ENCODE measurements around the gene LRRN3. TPM values are rescaled to one million over a fixed set of nuclear protein-coding genes. Genes with fewer than 3 reads are reported as not detected.

Gene LRRN3
- total RNA-seq, 1 experiment from 2014 or later = not detected

DNA sequence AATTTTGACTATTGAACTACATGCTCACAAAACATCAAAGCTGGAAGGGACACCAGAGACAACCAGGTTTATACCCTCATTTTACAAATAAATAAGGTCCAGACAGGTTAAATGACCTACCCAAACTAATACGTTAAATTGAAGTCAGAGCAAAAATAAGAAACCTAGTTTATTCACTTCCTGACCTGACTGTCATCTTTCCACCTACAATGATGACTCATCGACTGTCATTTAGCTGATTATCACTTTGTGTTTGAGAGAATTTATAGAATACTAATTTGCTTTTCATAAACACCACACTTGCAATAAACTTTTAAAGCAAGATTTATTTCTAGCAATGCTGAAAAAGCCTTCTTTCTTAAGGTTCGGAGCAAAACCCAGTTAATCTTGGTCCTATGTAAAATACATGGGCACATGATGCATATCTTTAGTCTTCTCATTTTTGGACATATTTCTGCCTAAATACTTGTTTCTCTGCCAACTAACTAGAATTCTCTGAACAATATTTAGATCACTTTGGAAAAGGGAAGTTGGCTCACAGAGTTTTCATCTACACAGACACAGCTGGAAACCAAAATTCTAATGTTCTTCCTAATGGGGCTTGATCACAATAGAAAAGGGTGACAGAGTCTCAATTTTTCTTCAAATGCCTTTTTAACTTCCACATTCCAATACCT, 16.7 kb upstream of the LRRN3 start:
- no peak for DNase-seq
- Histone ChIP-seq H3K4me1 (replicated peaks; ENCODE audit: insufficient read depth) (no peaks in the 10 kb centered on the region), H3K4me3 (no peak overlapping the region), H3K27ac (no peak overlapping the region), H3K9me2 (ENCODE audit: insufficient read depth) (no peaks in the 10 kb centered on the region), H3K4me2 (no peak overlapping the region), H3K9me3 (ENCODE audit: insufficient read depth, low read depth) (no peaks in the 10 kb centered on the region), H2AFZ (no peak overlapping the region), H3K36me3 (ENCODE audit: low read depth) (no peaks in the 10 kb centered on the region), H4K20me1 (ENCODE audit: insufficient read depth) (no peaks in the 10 kb centered on the region), H3K79me2 (ENCODE audit: low read depth) (no peaks in the 10 kb centered on the region), H3K27me3 (ENCODE audit: insufficient read depth, low read depth) (no peaks in the 10 kb centered on the region), H3F3A (ENCODE audit: insufficient read depth, low read depth) (no peaks in the 10 kb centered on the region; the same call in 1 of the 2 replicates)
- ChIA-PET POLR2A (ENCODE audit: unreplicated experiment) (no interaction called here), CTCF (no interaction called here)
- intact Hi-C loops (cut with micrococcal nuclease; ENCODE audit: unreplicated experiment) = no loop called here
- BruUV-seq (replicated peaks) = no TSS peak
- no peak for TF ChIP-seq EZH2 (IDR thresholded peaks at IDR 0.05; ENCODE audit: low read depth)
- TF ChIP-seq, protein P1, sequence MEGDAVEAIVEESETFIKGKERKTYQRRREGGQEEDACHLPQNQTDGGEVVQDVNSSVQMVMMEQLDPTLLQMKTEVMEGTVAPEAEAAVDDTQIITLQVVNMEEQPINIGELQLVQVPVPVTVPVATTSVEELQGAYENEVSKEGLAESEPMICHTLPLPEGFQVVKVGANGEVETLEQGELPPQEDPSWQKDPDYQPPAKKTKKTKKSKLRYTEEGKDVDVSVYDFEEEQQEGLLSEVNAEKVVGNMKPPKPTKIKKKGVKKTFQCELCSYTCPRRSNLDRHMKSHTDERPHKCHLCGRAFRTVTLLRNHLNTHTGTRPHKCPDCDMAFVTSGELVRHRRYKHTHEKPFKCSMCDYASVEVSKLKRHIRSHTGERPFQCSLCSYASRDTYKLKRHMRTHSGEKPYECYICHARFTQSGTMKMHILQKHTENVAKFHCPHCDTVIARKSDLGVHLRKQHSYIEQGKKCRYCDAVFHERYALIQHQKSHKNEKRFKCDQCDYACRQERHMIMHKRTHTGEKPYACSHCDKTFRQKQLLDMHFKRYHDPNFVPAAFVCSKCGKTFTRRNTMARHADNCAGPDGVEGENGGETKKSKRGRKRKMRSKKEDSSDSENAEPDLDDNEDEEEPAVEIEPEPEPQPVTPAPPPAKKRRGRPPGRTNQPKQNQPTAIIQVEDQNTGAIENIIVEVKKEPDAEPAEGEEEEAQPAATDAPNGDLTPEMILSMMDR (conservative IDR thresholded peaks at IDR 0.05) = no peak

DNA sequence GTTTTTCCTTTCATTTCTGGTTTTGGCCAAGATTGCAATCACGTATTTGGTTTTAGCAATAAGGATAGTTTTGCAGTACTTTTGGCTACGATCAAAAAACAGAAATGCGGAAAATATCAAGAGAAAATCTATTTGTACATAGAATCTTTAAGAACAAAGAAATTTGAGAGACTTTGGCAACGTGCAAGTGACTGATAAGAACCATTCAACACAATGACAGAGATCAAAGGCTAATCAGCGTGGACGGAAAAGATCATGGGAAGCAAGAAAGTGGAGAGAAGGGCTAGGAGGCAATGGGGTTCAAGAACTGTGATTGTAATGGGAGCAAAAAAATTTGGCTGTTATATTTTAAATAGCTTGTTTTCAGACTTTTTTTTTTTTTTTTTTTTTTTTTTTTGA, 16.2 kb upstream of the LRRN3 start:
- no TSS peak for BruUV-seq (replicated peaks)
- TF ChIP-seq EZH2 (IDR thresholded peaks at IDR 0.05; ENCODE audit: low read depth) = no peak
- TF ChIP-seq, protein P1 (conservative IDR thresholded peaks at IDR 0.05) = no peak
- H3K4me2 ChIP-seq = no peak overlapping the region
- no peak overlapping the region for H3K27ac ChIP-seq
- intact Hi-C loops (cut with micrococcal nuclease; ENCODE audit: unreplicated experiment) = no loop called here
- no peak overlapping the region for H2AFZ ChIP-seq
- H3K4me1 ChIP-seq (replicated peaks; ENCODE audit: insufficient read depth) = no peaks in the 10 kb centered on the region
- H3K9me3 ChIP-seq (ENCODE audit: insufficient read depth, low read depth) = no peaks in the 10 kb centered on the region
- no peaks in the 10 kb centered on the region for H4K20me1 ChIP-seq (ENCODE audit: insufficient read depth)
- no peaks in the 10 kb centered on the region for H3K9me2 ChIP-seq (ENCODE audit: insufficient read depth)
- H3K79me2 ChIP-seq (ENCODE audit: low read depth) = no peaks in the 10 kb centered on the region
- no peak overlapping the region for H3K4me3 ChIP-seq
- no peaks in the 10 kb centered on the region; the same call in 1 of the 2 replicates for H3F3A ChIP-seq (ENCODE audit: insufficient read depth, low read depth)
- no peaks in the 10 kb centered on the region for H3K36me3 ChIP-seq (ENCODE audit: low read depth)
- H3K27me3 ChIP-seq (ENCODE audit: insufficient read depth, low read depth) = no peaks in the 10 kb centered on the region
- DNase-seq = no peak
- ChIA-PET CTCF (no interaction called here), POLR2A (ENCODE audit: unreplicated experiment) (interaction anchor here (0.6 kb wide), 1 partner anchor 732 kb away, joined by 4 read pairs; no protein-coding TSS in a partner anchor)

DNA sequence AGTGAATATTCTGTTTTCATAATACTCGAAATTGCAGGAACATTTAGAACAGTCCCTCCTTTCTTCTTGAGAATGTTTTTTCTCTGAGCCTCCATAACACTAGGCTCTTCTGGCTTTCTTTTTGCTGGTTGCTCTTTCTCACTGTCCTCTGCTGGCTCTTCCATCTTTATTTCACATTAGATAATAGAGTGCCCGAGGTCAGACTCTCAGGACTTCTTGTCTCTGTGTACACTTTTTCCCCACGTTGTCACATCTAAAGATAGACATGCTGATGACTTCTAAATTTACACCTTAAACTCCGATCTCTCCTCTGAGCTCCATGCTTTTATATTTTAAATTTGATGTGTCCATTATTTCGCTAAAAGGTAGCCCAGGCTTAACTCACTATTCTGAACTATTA, 15.4 kb upstream of the LRRN3 start:
- H2AFZ ChIP-seq = no peak overlapping the region
- no peaks in the 10 kb centered on the region; the same call in 1 of the 2 replicates for H3F3A ChIP-seq (ENCODE audit: insufficient read depth, low read depth)
- no peaks in the 10 kb centered on the region for H3K4me1 ChIP-seq (replicated peaks; ENCODE audit: insufficient read depth)
- ChIA-PET CTCF (no interaction called here), POLR2A (ENCODE audit: unreplicated experiment) (interaction anchor here (0.6 kb wide), 1 partner anchor 732 kb away, joined by 4 read pairs; no protein-coding TSS in a partner anchor)
- intact Hi-C loops (cut with micrococcal nuclease; ENCODE audit: unreplicated experiment) = no loop called here
- H3K27ac ChIP-seq = no peak overlapping the region
- no TSS peak for BruUV-seq (replicated peaks)
- DNase-seq = no peak
- H4K20me1 ChIP-seq (ENCODE audit: insufficient read depth) = no peaks in the 10 kb centered on the region
- no peak overlapping the region for H3K4me3 ChIP-seq
- H3K4me2 ChIP-seq = no peak overlapping the region
- H3K9me2 ChIP-seq (ENCODE audit: insufficient read depth) = no peaks in the 10 kb centered on the region
- H3K79me2 ChIP-seq (ENCODE audit: low read depth) = no peaks in the 10 kb centered on the region
- TF ChIP-seq EZH2 (IDR thresholded peaks at IDR 0.05; ENCODE audit: low read depth) = no peak
- TF ChIP-seq, protein P1 (conservative IDR thresholded peaks at IDR 0.05) = no peak
- no peaks in the 10 kb centered on the region for H3K27me3 ChIP-seq (ENCODE audit: insufficient read depth, low read depth)
- H3K9me3 ChIP-seq (ENCODE audit: insufficient read depth, low read depth) = no peaks in the 10 kb centered on the region
- H3K36me3 ChIP-seq (ENCODE audit: low read depth) = no peaks in the 10 kb centered on the region

Data from PC-9 (cell line).